GM13977 (cell line): ENCODE results near the gene TTYH1.

ENCODE experiments used
- DNase-seq: peaks from one replicate; pipeline ENCODE4 v3.0.0; 2012; ENCODE audit warnings: low spot score
- CTCF ChIP-seq: IDR thresholded peaks from 2 replicates; pipeline ENCODE4 v1.5.1; 2012; ENCODE audit warnings: mild to moderate bottlenecking, control low read depth; ENCODE audit not compliant: insufficient read depth; ENCODE audit errors: extremely low read depth, missing control alignments
- in situ Hi-C: fragments of 300-500 bp; cut with MboI; formaldehyde crosslinking; loops from one replicate; pipeline ENCODE4 v1.12.0; 2022; ENCODE audit warnings: low sequenced_read_pairs, low pct_unique_long_range_greater_than_20kb, mixed read lengths, inconsistent platforms; ENCODE audit not compliant: unreplicated experiment

TTYH1 gene

GRCh38 chr19:54455786-54456422, 40.6 kb downstream of the TTYH1 start:
- in situ Hi-C loops, result loop anchor here (25.0 kb wide), 2 partner anchors 656 to 1156 kb away; partner anchors contain the start of genes PPP1R12C, ZNF524, ZNF784 and ZNF865
- no peak for DNase-seq
- no peak for TF ChIP-seq CTCF

- in situ Hi-C loops, result loop anchor here (25.0 kb wide), 2 partner anchors 656 to 1156 kb away; partner anchors contain the start of genes PPP1R12C, ZNF524, ZNF784 and ZNF865
- DNase-seq, result no peak
- no peak for TF ChIP-seq CTCF
Measured at GRCh38 chr19:54456423-54457373, 41.4 kb downstream of the TTYH1 start.

GRCh38 chr19:54457773-54458647, 42.7 kb downstream of the TTYH1 start:
- DNase-seq, result no peak
- in situ Hi-C loops, result loop anchor here (25.0 kb wide), 2 partner anchors 654 to 1154 kb away; partner anchors contain the start of genes PPP1R12C, ZNF524, ZNF784 and ZNF865
- no peak for TF ChIP-seq CTCF

- no peak for TF ChIP-seq CTCF
- in situ Hi-C loops, result loop anchor here (25.0 kb wide), 2 partner anchors 654 to 1154 kb away; partner anchors contain the start of genes PPP1R12C, ZNF524, ZNF784 and ZNF865
- no peak for DNase-seq
Measured at GRCh38 chr19:54458648-54459281, 43.5 kb downstream of the TTYH1 start.

GRCh38 chr19:54459282-54460229, 44.3 kb downstream of the TTYH1 start:
- no peak for TF ChIP-seq CTCF
- in situ Hi-C loops, result loop anchor here (25.0 kb wide), 2 partner anchors 653 to 1153 kb away; partner anchors contain the start of genes PPP1R12C, ZNF524, ZNF784 and ZNF865
- no peak for DNase-seq
